ENCODE measurements around the gene HCN3.
"Not testable (repeated sequence)": the region's sequence is repeated elsewhere in the genome, so short reads cannot be mapped to it uniquely, and the experiment has no call there.

The HCN3 gene

DNA sequence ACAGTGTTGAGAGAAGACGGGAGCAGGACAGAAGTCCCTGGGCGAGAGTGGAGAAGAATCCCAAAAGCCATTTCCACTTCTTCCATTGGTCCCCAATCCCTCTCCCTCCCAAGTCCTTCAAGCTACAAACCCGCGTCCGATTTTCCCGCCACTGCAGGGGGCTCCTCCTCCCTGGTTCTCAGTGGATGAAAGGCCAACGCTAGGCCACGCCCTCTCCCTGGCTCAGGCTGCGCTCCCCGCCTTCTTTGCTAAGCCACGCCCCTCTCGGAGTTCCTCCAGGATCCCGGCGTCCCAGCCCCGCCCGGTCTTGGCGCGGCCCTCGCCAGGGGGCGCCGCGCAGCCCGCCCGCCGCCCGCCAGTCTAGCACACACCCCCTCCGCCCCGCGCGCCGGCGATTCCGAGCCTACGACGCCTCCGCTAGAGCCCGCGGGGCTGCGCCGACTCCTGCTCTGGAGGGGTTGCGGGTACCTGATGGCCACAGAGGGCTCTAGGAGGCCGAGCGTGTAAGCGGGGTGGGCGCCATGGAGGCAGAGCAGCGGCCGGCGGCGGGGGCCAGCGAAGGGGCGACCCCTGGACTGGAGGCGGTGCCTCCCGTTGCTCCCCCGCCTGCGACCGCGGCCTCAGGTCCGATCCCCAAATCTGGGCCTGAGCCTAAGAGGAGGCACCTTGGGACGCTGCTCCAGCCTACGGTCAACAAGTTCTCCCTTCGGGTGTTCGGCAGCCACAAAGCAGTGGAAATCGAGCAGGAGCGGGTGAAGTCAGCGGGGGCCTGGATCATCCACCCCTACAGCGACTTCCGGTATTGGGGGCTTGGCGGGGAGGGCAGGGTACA lies at the start of gene HCN3:
TSS of gene HCN3 (plus strand) at position 394 of the 832 bp plus-strand sequence. CDS start at position 522, 128 bp downstream.
- peak; percentile 99 for DNase-seq (ENCODE audit: low spot score)

DNA sequence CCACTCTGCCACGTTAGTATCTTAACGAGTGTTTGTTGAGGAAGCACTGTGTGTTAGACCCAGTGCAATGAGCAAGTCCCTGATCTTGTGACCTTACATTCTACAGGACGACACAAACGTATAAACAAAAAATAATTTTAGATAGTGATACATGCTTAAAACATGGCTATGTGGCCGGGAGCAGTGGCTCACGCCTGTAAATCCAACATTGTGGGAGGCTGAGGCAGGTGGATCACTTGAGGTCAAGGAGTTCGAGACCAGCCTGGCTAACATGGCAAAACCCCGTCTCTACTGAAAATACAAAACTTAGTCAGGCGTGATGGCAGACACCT lies 49.2 kb upstream of the HCN3 start:
- DNase-seq (ENCODE audit: low spot score): no peak

- not testable (repeated sequence) for DNase-seq (ENCODE audit: low spot score)
Observed at GRCh38 chr1:155231302-155231701, 46.0 kb upstream of the HCN3 start.

GRCh38 chr1:155232001-155232978 lies 45.0 kb upstream of the HCN3 start:
- not testable (repeated sequence) for DNase-seq (ENCODE audit: low spot score)

DNA sequence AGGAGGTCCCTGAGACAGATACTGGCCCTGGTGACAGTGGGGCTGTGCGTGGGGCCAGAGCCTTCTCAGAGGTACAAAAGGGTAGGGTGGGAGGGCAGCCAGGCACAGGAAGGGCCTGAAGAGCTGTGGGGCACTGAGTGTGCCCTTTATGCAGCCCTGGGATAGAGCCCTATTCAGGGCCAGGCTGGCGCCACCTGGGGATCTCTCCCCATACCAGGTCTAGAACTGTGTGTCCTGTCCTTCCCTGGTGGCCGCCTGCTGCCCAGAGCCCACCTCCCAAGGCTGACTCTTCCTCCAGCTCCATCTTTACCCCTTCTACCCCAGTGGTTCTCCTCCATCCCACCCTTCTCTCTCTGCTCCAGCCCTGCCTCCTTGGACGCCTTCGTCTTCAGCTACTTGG lies 43.8 kb upstream of the HCN3 start:
- DNase-seq (ENCODE audit: low spot score): not testable (repeated sequence)

- DNase-seq (ENCODE audit: low spot score): not testable (repeated sequence)
Observed at GRCh38 chr1:155235375-155235774, 41.9 kb upstream of the HCN3 start.

GRCh38 chr1:155236451-155236850 lies 40.8 kb upstream of the HCN3 start:
- DNase-seq (ENCODE audit: low spot score): no peak

GRCh38 chr1:155241069-155241679 lies 36.1 kb upstream of the HCN3 start:
- peak; percentile 87 for DNase-seq (ENCODE audit: low spot score)

DNA sequence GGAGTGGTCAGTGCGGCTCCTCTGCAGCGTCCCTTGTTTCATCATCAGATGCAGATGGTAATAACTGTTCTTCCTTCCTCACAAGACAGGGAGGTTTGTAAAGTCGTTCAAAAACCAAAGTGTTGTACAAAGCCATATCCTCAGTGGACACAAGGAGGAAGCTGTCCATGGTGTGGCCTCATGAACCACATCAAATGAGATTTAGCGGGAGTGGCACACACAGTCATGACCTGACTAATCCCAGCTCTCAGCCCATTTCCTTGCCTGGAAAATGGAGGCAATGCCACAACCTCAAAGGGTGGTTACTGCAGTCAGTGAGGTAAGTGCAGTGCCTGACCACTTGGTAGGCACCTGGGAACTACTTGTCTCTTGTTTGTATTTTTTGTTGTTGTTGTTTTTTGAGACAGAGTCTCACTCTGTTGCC lies 35.4 kb upstream of the HCN3 start:
- no peak for DNase-seq (ENCODE audit: low spot score)

- no peak for DNase-seq (ENCODE audit: low spot score)
Observed at GRCh38 chr1:155242805-155243358, 34.4 kb upstream of the HCN3 start.

DNA sequence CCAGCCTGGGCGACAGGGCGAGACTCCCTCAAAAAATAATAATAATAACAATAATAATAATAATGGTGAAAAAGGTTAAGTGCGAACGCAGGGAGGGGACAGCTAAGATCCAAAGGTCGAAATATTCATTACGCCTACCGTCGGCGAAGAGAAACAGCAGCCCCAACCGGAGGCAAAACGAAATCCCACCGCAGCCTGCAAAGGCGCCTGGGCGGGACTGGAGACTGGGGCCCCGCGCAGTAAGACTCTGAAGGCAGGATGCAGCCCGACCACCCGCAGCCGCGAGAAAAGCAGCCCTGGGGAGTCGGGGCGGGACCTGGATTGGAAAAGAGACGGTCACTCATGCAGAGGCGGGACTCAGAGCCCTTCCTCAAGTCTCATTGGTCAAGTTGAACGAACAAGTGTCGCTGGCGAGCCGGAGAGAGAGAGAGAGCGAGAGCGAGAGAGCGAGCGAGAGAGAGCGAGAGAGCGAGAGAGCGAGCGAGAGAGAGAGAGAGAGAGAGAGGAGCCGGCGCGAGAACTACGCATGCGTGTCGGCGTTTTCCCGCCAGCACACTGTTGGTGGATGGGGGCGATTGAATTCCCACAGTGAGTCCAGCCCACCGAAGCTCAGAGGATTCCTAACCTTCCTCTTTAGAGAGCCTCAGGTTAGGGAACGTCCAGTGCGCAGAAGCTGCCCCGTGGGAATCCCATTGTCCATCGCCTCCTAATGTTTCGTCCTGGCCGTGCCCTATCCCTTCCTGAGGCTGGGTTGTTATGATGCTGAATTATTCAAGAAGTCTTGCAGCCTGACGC lies 32.7 kb upstream of the HCN3 start:
- peak; percentile 93 for DNase-seq (ENCODE audit: low spot score)

- DNase-seq (ENCODE audit: low spot score): no peak
Observed at GRCh38 chr1:155245163-155245524, 32.1 kb upstream of the HCN3 start.

DNA sequence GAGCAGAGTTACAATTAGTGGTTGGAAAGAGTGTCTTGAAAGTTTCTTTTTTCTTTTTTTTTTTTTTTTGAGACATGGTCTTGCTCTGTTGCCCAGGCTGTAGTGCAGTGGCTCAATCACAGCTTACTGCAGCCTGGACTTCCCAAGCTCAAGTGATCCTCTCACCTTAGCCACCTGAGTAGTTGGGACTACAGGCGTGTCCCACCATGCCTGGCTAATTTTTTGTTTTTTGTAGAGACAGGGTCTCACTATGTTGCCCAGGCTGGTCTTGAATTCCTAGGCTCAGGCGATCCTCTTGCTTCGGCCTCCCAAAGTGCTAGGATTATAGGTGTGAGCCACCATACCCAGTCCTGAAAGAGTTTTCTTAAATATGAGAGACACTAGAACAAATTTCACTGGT lies 30.5 kb upstream of the HCN3 start:
- DNase-seq (ENCODE audit: low spot score): not testable (repeated sequence)

DNA sequence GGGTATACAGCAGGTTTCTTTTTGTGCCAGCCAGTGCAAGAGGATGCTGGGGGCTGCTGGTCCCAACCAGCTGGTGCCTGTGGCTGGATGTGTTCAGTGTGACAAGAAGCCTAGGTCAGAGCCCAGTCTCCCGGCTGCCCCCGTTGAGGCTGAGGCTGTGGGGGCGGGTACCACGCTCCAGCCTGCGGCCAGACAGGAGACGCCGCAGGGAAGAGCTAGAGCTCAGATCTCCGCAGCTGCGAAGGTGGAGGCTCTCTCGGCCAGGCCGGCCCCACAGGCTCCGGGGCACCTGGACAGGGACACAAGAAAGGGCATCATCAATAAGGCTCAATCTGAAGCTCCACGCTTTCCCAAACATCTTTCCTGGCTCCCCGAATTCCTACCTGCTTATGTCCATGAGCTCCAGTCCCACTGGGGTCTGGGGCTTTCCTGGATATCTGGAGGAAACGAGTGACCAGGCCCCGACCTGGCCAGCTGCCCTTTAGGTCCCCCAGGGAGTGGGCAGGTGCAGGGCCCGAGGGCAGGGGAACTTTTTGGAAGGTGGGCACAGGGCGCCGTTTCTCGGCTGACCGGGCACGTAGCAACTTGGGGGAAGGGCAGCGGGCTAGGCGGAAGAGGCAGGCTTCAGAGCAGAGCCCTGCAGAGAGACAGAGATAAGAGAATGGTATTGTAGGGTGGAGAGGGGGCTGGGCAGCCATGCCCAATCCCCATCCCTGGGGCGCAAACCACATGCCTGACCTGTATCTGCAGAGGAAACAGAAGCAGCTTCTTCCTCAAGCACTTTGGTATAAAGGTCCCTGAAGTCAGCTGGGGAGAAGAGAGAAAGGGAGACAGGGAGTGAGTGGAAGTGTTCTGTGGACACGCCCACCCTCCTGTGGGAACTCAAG lies 29.4 kb upstream of the HCN3 start:
- DNase-seq (ENCODE audit: low spot score): no peak

- peak; percentile 37 for DNase-seq (ENCODE audit: low spot score)
Observed at GRCh38 chr1:155250246-155250632, 27.0 kb upstream of the HCN3 start.

GRCh38 chr1:155250633-155251449 lies 26.4 kb upstream of the HCN3 start:
- peak; percentile 99 for DNase-seq (ENCODE audit: low spot score)

DNA sequence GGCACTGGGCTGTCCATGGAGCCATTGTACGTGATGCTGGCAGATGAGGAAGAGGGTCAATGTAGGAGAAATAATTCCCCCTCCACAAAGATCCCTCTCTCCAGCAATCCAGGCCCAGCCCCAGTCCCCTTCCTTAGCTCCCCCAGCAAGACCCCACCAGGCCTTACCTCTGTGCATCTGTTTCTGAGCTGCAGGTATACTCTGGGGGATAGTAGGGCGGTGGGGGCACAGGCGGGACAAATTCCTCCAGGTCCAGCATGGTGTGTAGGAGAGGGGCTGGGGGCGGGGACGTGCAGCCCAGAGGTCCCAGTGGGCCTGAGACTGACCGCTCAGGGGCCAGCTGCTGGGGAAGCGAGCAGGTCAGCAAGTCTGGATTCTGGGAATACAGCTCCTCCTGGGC lies 25.7 kb upstream of the HCN3 start:
- no peak for DNase-seq (ENCODE audit: low spot score)

- peak; percentile 68 for DNase-seq (ENCODE audit: low spot score)
Observed at GRCh38 chr1:155253208-155253607, 24.1 kb upstream of the HCN3 start.

DNA sequence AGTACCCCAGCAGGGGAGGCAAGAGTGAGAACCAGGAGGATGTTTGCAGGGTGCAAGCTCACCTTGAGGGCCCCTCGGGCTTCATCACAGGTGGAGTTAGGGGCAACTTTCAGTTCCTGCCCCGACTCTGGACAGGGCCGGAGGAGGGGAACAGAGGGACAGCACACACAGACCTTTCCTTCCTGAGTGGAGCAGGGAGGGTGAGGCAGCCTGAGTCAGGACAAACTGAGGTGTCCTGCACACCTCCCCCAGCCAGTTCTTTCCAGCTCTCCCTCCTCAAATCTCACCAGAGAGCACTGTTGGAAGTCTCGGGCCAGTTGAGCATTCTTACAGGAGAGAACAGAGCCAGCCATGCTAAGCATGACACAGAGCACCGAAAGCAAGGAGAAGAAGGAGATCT lies 23.5 kb upstream of the HCN3 start:
- DNase-seq (ENCODE audit: low spot score): no peak
